DMS153 treated with DMSO at 0.1 percent for 48 hours (cell line): Measurements from ENCODE around the gene IDUA.
"Not testable (repeated sequence)": the region's sequence is repeated elsewhere in the genome, so short reads cannot be mapped to it uniquely, and the experiment has no call there.

Experiments used
- DNase-seq: peaks from one replicate; lab custom pipeline; 2025; ENCODE audit not compliant: unreplicated experiment; lab: John Stamatoyannopoulos, UW

IDUA gene

GRCh38 chr4:986879-987623 lies at the start of gene IDUA:
IDUA (plus strand) TSS chr4:987044; CDS start chr4:987085, 41 bp downstream.
- DNase-seq: no peak

DNA sequence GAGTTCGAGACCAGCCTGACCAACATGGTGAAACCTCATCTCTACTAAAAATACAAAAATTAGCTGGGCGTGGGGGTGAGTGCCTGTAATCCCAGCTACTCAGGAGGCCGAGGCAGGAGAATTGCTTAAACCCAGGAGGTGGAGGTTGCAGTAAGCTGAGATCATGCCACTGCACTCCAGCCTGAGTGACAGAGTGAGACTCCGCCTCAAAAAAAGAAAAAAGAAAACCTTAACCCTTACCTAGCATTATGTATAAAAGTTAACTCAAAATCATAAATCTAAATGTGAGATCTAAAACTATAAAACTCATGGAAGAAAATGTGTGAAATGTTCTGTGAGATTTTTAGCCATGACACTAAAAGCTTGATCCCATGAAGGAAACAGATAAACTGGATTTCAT lies 47.3 kb upstream of the IDUA start:
- DNase-seq: not testable (repeated sequence)

- DNase-seq: no peak
Measured at GRCh38 chr4:945274-946102, 41.4 kb upstream of the IDUA start.

- DNase-seq: no peak
Measured at GRCh38 chr4:946103-946450, 40.8 kb upstream of the IDUA start.

GRCh38 chr4:946517-947471 lies 40.0 kb upstream of the IDUA start:
- no peak for DNase-seq

- no peak for DNase-seq
Measured at GRCh38 chr4:947491-947971, 39.3 kb upstream of the IDUA start.

GRCh38 chr4:948101-948935 lies 38.5 kb upstream of the IDUA start:
- no peak for DNase-seq

GRCh38 chr4:948936-949300 lies 37.9 kb upstream of the IDUA start:
- DNase-seq: no peak

DNA sequence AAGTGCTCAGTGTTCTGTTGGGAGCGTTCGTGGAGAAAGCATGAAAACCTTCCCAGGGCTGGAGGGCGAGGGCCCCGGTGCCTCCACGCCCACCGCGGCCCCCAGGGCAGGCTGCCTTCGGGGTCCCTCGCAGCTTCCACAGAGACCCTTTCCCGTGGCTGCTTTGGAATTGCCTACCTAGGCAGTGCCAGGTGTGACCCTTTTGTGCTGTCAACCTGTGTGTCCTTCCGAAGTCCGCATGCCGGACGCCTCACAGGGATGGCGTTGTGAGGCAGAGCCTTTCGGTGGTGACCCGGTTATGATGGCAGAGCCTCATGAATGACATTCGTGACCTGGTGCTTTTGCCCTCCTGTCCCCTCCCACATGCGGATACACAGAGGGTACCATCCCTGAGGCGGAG lies 37.2 kb upstream of the IDUA start:
- no peak for DNase-seq

DNA sequence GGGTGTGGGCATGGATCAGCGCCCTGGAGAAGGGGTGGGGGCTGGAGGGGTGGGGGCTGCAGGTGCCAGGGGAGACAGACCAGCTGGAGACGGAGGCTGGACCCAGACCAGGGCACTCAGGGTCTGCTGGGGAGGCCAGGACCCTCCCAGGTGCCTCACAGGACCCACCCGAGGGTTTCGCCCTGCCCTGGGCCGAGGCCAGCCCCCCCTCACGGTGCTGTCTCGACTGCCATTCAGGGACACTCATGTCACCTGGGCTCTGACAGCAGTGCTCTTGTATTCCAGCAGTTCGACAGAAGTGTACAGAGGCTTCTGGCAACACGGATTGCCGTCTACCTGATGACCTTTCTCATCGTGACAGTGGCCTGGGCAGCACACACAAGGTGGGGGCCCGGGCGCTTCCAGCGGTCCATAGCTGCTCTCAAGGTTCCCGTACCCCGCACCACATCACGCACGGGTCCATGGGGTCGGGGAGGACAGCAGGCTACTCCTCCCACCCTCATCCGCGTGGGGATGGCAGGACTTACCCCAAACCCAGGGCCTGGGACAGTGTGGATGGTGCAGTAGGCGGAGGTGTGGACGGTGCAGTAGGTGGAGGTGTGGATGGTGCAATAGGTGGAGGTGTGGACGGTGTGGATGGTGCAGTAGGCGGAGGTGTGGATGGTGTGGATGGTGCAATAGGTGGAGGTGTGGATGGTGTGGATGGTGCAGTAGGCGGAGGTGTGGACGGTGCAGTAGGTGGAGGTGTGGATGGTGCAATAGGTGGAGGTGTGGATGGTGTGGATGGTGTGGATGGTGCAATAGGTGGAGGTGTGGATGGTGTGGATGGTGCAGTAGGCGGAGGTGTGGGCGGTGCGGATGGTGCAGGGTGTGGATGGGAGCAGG lies 36.5 kb upstream of the IDUA start:
- DNase-seq: no peak

DNA sequence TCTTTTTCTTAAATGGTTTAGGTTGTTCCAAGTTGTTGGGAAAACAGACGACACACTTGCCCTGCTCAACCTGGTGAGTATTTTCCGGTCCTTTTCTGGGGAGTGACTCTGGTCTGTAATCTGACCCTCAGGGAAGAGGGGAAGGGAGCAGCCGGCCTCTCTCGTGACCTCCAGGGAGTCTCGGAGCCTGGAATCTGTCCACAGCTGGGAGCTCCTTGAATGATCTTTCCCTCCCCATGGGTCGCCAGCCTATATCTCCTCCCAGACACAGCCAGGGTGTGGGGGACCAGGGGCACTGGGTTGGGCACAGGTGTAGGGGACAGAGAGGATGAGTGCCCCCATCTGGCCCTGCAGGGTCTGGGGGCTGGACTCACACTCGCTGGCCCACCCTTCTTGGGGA lies 35.7 kb upstream of the IDUA start:
- DNase-seq: no peak

DNA sequence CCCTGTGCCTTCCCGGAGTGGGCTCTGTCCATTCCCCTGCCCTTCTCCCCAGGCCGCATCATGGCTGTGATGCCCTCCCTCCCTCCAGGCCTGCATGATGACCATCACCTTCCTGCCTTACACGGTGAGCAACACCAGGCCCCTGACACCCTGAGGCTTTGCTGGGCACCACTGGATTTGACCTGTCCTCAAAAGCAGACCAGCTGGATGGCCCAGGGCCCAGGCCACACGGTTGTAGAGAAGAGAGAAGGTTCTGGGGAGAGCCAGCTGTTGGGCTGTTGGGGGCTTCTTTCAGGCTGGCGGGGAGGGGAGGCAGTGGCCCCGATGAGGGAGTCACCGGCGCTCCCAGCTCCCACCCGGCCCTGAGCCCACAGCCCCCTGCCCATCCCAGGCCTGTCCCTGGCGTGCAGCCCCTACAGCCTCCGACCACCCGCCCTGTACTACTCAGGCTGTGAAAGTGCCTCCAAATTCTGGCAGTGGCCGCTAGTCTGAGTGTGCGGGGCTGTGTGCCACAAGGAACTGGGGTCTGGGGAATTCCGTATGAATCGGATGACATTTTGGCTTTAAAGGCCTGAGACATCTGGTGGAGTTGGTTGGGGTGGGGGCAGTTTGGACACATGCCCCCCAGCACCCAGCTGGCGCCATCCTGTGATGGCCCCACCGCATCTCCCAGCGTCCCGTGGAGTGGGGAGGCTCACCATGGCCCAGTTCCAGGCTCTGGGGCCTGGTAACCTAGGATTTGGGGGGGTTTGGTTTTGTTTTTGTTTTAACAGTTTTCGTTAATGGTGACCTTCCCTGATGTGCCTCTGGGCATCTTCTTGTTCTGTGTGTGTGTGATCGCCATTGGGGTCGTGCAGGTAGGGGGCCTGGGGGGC lies 35.0 kb upstream of the IDUA start:
- no peak for DNase-seq

- no peak for DNase-seq
Measured at GRCh38 chr4:952881-953573, 33.8 kb upstream of the IDUA start.

DNA sequence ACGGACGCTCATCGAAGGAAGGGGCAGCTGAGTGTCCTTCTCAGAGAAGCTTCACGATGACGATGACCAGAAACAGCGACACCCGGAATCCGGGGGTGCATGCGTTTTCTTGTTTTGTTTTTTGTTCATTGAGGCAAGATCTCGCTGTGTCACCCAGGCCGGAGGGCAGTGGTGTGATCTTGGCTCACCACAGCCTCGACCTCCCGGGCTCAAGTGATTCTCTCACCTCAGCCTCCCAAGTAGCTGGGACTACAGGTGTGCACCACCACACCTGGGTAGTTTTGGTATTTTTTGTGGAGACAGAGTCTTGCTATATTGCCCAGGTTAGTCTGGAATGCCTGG lies 33.3 kb upstream of the IDUA start:
- no peak for DNase-seq

- DNase-seq: no peak
Measured at GRCh38 chr4:954211-955020, 32.4 kb upstream of the IDUA start.

- no peak for DNase-seq
Measured at GRCh38 chr4:955161-955921, 31.5 kb upstream of the IDUA start.
